Measurements from ENCODE around the gene EIF3K.

EIF3K gene

DNA sequence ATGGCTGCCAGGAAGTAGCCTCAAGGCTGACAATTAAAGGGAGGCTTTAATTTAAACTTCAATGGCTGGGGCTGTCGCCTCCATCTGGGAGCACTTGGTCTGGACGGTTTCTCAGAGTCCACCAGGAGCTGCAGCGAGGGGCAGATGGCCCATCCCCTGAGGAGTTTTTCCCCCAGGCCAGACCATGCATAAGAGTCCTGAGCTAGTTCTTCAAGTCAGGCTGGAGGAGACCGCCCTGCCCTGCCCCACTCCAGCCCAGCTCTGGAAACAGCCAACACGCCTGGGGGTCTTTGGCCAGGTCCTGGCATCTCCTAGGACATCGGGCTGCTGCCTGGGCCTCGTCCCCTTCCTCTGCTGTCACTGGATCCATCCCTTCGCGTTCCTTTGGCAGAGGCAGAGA, 23.2 kb downstream of the EIF3K start:
- no peak overlapping the region for H3K4me3 ChIP-seq (ENCODE audit: low read depth, low read length)
- TF ChIP-seq, protein P1, sequence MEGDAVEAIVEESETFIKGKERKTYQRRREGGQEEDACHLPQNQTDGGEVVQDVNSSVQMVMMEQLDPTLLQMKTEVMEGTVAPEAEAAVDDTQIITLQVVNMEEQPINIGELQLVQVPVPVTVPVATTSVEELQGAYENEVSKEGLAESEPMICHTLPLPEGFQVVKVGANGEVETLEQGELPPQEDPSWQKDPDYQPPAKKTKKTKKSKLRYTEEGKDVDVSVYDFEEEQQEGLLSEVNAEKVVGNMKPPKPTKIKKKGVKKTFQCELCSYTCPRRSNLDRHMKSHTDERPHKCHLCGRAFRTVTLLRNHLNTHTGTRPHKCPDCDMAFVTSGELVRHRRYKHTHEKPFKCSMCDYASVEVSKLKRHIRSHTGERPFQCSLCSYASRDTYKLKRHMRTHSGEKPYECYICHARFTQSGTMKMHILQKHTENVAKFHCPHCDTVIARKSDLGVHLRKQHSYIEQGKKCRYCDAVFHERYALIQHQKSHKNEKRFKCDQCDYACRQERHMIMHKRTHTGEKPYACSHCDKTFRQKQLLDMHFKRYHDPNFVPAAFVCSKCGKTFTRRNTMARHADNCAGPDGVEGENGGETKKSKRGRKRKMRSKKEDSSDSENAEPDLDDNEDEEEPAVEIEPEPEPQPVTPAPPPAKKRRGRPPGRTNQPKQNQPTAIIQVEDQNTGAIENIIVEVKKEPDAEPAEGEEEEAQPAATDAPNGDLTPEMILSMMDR (IDR thresholded peaks at IDR 0.05; ENCODE audit: insufficient read depth, low read depth, low read length, missing control alignments), result no peak
- DNase-seq (ENCODE audit: low read depth), result no peak

DNA sequence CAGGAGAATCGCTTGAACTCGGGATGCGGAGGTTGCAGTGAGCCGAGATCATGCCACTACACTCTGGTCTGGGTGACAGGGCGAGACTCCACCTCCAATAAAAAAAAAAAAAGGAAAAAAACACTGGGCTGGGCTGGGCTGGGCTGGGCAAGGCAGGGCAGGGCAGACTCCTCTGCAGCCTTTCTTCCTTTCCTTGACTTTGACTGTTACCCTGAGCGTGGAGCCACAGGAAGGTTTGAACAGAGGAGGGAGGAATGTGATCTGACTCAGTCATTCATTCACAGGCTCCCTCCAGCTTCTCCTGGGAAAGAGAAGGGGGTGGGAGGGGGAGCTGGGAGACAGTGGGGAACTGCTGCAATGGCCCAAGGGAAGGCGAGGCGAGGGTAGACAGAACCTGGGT, 25.7 kb downstream of the EIF3K start:
- DNase-seq (ENCODE audit: low read depth), result no peak
- TF ChIP-seq, protein P1 (IDR thresholded peaks at IDR 0.05; ENCODE audit: insufficient read depth, low read depth, low read length, missing control alignments), result no peak
- no peak overlapping the region for H3K4me3 ChIP-seq (ENCODE audit: low read depth, low read length)

DNA sequence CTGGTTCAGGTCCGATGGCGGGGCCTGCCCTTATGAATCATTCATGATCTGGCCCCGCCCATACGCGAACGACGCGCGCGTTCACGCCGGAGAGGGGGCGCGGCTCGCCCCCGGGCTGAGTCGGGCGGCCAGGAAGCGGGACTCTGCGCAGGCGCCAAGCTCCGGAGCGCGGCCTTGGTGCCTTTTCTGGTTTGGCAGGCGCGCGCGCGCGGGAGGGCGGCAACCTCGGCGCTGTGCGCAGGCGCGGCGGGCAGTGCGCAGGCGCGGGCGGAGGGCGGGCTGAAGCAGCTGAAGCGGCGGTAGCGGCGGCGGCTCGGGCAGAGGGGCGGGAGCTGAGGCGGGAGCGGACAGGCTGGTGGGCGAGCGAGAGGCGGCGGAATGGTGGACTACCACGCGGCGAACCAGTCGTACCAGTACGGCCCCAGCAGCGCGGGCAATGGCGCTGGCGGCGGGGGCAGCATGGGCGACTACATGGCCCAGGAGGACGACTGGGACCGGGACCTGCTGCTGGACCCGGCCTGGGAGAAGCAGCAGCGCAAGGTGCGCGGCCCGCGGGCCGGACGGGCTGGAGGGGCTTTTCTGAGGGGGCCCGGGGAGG, 28.5 kb downstream of the EIF3K start, which contains the start of gene ACTN4:
TSS of gene ACTN4 (plus strand) at position 282 of the 598 bp plus-strand sequence. CDS start at position 379, 97 bp downstream.
- TF ChIP-seq, protein P1 (IDR thresholded peaks at IDR 0.05; ENCODE audit: insufficient read depth, low read depth, low read length, missing control alignments), result no peak
- H3K4me3 ChIP-seq (ENCODE audit: low read depth, low read length), result peak within 1 kb of the TSS; percentile 97
- DNase-seq (ENCODE audit: low read depth), result peak; percentile 99

DNA sequence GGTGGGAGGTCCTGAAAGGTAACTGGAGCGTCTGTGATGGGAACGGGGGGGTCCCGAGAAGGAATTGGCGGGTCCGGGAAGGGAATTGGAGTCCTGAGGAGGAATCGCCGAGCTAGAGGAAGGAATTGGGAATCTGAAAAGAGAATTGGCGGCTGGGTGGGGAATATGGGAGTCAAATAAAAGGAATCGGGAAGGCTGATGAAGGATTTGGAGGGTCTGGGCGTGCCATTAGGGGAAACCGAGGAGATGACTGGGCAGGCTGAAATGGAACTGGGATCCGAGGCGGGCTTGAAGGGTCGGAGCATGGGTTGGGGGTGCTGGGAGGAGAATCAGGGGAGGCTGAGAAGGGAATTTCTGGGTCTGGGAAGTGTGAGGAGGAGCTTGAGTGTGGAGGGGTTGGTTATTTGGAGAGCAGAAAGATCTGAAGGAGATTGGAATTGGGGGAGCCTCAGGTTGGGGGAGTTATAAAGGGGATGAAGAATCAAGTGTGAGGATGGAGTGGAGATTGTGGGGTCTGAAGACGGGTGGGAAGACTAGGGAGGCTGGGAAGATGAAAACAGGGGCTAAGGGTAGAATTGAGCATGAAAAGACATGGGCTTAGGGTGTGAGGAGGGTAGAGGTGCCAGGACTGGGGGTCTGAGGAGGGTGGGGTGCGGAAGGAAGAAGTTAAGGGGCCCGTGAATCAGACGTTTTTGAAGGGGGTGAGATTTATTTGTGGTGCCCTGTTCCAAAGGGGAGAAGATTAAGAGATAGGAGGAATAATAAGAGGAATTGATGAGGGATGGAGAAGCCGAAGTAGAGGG, 29.2 kb downstream of the EIF3K start:
- no peak for DNase-seq (ENCODE audit: low read depth)
- TF ChIP-seq, protein P1 (IDR thresholded peaks at IDR 0.05; ENCODE audit: insufficient read depth, low read depth, low read length, missing control alignments), result no peak
- peak overlapping the region; percentile 97 for H3K4me3 ChIP-seq (ENCODE audit: low read depth, low read length)

DNA sequence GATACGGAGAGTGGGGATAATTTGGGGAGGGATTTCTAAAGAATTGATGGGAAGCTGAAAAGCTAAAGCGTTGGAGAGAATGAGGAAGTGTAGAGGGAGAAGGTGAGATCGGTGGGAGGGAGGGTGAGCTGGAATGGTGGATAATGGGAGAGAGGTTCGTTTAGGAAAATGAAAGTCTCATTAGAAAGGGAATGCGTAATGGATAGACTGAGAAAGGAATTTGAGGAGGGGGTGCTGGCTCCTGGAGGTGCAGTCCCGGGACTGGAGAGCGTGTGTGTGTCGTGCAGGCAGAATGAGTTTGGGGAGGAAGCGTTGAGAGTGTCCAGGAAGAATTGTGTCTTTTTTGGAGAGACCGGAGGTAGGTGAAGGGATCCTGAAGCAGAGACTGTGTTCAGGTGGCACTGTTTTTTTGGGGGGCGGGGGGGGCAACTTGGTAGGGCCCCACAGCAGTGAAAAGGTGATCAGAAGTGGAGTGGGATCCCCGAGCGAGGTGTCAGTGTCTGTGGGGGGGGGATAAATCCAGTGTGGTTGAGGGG, 29.8 kb downstream of the EIF3K start:
- TF ChIP-seq, protein P1 (IDR thresholded peaks at IDR 0.05; ENCODE audit: insufficient read depth, low read depth, low read length, missing control alignments), result no peak
- H3K4me3 ChIP-seq (ENCODE audit: low read depth, low read length), result peak overlapping the region; percentile 97
- no peak for DNase-seq (ENCODE audit: low read depth)

DNA sequence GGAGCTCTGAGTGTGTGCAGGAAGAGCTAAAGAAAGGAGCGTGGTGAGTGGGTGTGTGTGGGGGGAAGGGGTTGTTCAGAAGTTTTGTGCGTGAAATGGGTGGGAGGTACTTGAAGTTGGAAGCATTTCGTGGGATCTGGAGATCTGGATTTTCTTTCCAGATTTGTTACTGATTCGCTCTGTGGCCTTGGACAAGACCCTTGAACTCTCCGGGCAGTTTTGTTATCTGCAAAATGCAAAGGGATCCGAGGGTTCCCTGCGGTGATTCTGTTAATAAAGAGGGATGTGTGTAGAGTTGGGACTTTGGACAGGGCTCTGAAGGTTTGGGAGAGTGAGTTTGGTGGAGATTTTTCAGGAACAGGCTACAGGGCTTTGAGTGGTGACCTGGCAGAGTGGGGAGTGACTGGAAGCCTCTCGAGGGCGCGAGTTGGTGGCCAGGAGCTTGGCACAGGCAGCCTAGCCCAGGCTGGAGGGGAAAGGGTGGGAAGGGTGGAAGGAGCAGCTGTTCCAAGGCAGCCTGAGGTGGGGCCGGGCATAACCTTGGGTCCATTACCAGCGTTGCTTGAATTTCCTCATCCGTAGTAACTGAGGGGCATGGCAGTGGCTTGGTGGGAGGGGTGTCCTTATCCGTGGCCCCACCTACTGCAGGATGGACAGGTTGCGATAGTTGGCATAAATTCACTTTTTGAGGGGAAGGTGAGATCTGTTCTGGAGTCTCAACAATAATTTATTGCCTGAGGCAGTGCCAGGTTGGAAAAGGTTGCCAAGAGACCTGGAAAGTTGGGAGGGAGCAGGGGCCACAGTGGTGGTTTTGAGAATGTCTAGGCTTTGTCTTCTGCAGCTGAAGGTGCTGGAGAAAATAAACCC, 30.6 kb downstream of the EIF3K start:
- TF ChIP-seq, protein P1 (IDR thresholded peaks at IDR 0.05; ENCODE audit: insufficient read depth, low read depth, low read length, missing control alignments), result no peak
- DNase-seq (ENCODE audit: low read depth), result no peak
- H3K4me3 ChIP-seq (ENCODE audit: low read depth, low read length), result peak overlapping the region; percentile 97

Measured in GM12865 (cell line).